ENCODE measurements around the gene LAMA2. TPM values are rescaled to one million over a fixed set of nuclear protein-coding genes. Genes with fewer than 3 reads are reported as not detected.

LAMA2 gene
- total and polyA plus RNA-seq, 2 donors (not counting 3 experiments of a cell fraction or from before 2014, with no cell fraction given) = 0.51 to 0.75 TPM

DNA sequence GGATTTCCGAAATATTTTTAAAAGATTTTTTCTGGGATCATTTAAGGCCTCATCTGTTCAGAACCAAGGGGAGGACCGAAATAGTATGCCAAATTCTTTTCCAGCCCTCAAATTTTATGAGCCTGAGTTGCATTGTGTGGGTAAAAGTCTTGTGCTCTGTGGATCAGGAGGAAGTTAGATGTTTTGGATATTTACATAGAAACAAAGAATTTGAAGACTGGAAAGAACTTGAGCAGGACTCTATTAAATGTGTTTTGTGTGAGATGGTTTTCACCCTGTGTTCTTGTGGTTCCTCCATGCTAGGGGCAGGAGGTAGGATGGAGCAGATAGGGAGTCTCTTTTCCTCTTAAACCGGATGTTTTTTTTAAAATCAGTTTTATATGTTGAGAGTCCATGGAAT is 329.1 kb downstream of the LAMA2 start:
- CTCF ChIA-PET = no interaction called here
- intact Hi-C loops (cut with micrococcal nuclease) = no loop called here
- DNase-seq (ENCODE audit: low read depth, low spot score) = no peak

More for the DNA sequence above, 329.1 kb downstream of the LAMA2 start:
- no peak overlapping the region for H3K4me3 ChIP-seq (replicated peaks in 1 of 3; ENCODE audit: insufficient read depth in 1 of 3, low read depth in 1 of 3, low read length in 3 of 3)
- H3K9me1 ChIP-seq (replicated peaks; ENCODE audit: control insufficient read depth, extremely low read depth, insufficient read depth, low read length) = no peaks in the 10 kb centered on the region
- no peak overlapping the region for H3K4me2 ChIP-seq (ENCODE audit: insufficient read depth, low read length)
- peaks cover 0 to 9% of the 10 kb centered on the region in 2 experiments for H3K27me3 ChIP-seq (ENCODE audit: control insufficient read depth in 2 of 2, insufficient read depth in 2 of 2, low read length in 2 of 2)
- POLR2A ChIA-PET = no interaction called here
- TF ChIP-seq POLR2A (IDR thresholded peaks at IDR 0.05; ENCODE audit: low read depth, low read length) (no peak), MYC (IDR thresholded peaks at IDR 0.05; ENCODE audit: low read depth, low read length) (no peak), FOS (IDR thresholded peaks at IDR 0.05; ENCODE audit: borderline replicate concordance, insufficient read depth, low read length) (no peak), POLR2AphosphoS5 (IDR thresholded peaks at IDR 0.05; ENCODE audit: insufficient read depth, low read depth, low read length) (no peak), JUN (IDR thresholded peaks at IDR 0.05; ENCODE audit: borderline replicate concordance, insufficient read depth, insufficient read length, low read depth) (no peak), GATA2 (IDR thresholded peaks at IDR 0.05; ENCODE audit: insufficient read depth, insufficient read length, low read depth, low read length) (no peak), EZH2 (IDR thresholded peaks at IDR 0.05; ENCODE audit: borderline replicate concordance, low read depth, low read length, severe bottlenecking) (no peak)
- TF ChIP-seq, protein P1, sequence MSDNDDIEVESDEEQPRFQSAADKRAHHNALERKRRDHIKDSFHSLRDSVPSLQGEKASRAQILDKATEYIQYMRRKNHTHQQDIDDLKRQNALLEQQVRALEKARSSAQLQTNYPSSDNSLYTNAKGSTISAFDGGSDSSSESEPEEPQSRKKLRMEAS (IDR thresholded peaks at IDR 0.05; ENCODE audit: insufficient read depth, insufficient read length) = no peak
- TF ChIP-seq, protein P2, sequence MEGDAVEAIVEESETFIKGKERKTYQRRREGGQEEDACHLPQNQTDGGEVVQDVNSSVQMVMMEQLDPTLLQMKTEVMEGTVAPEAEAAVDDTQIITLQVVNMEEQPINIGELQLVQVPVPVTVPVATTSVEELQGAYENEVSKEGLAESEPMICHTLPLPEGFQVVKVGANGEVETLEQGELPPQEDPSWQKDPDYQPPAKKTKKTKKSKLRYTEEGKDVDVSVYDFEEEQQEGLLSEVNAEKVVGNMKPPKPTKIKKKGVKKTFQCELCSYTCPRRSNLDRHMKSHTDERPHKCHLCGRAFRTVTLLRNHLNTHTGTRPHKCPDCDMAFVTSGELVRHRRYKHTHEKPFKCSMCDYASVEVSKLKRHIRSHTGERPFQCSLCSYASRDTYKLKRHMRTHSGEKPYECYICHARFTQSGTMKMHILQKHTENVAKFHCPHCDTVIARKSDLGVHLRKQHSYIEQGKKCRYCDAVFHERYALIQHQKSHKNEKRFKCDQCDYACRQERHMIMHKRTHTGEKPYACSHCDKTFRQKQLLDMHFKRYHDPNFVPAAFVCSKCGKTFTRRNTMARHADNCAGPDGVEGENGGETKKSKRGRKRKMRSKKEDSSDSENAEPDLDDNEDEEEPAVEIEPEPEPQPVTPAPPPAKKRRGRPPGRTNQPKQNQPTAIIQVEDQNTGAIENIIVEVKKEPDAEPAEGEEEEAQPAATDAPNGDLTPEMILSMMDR (IDR thresholded peaks at IDR 0.05; ENCODE audit: extremely low read depth in 1 of 2, insufficient read depth in 1 of 2, low read depth in 1 of 2, low read length in 2 of 2) = no peak
- no TSS peak for BruUV-seq (replicated peaks)
- H3K79me2 ChIP-seq (ENCODE audit: control insufficient read depth, insufficient read depth, low read length) = no peaks in the 10 kb centered on the region
- H4K20me1 ChIP-seq (replicated peaks; ENCODE audit: control insufficient read depth, extremely low read depth, insufficient read depth, low read length) = no peaks in the 10 kb centered on the region
- no peak for FAIRE-seq
- H2AFZ ChIP-seq (ENCODE audit: low read depth, low read length) = no peak overlapping the region
- dilution Hi-C loops (cut with MboI; ENCODE audit: extremely low pct_ligation_motif_present, low sequenced_read_pairs) = no loop called here
- H3K9ac ChIP-seq (replicated peaks; ENCODE audit: extremely low read depth, insufficient read depth, low read length) = no peak overlapping the region
- no peak overlapping the region for H3K27ac ChIP-seq (ENCODE audit: insufficient read depth, low read depth, low read length)
- H3K36me3 ChIP-seq (ENCODE audit: control insufficient read depth in 2 of 2, extremely low read depth in 1 of 2, insufficient read depth in 2 of 2, low read length in 2 of 2) = no peaks in the 10 kb centered on the region
- H3K4me1 ChIP-seq (ENCODE audit: control insufficient read depth, extremely low read depth, insufficient read depth, low read length) = no peaks in the 10 kb centered on the region
- H3K9me3 ChIP-seq (replicated peaks; ENCODE audit: control insufficient read depth, insufficient read depth, low read length) = no peaks in the 10 kb centered on the region

Measured in endothelial cell of umbilical vein (primary cell).